Urothelium cell line (cell line): ENCODE results near the gene HIGD1B.
A peak's percentile ranks its signal among the peaks of the same experiment; 100 is the strongest.

Experiments used
- DNase-seq: peaks from one replicate; pipeline ENCODE4 v3.0.0; 2011; ENCODE audit warnings: low spot score, mixed read lengths
- FAIRE-seq: peaks from 2 replicates; lab custom pipeline; 2011; peaks lifted over from hg19 to GRCh38; lab: Jason Lieb, UNC

Gene HIGD1B

DNA sequence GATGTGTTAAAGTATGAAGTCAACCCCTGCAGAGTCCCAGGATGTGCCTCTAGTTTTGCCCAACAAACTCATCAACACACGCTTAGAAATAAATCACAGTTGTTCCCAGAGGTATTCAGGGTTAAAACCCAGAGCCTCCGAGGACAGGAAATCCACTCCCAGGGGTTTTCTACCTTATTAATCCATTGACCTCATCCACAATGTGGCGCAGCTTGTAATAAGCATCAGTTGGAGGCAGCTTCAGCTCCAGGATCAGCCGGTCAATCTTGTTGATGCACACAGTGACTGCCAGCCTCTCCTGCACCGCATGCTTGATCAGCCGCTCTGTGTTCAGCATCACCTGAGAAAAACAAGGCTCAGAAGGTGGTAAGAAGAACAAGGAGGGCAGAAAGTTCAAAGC, 28.1 kb downstream of the HIGD1B start:
- DNase-seq, result no peak
- no peak for FAIRE-seq

DNA sequence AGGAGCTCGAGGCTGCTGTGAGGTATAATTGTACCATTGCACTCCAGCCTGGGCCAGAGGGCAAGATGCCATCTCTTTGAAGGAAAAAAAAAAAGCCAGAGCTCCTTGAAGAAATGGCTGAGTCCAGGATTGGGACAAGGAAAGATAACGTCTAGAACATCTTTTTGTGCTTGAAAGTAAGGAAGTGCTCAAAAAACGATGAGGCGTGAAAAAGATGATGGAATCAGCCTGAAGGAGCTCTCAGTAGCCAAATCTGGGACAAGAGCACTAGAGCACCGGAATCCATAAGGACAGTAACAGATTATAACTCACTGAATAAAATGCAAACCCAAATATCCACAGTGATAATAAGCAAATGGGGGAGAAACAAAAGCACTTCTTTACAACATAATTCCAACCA, 29.4 kb downstream of the HIGD1B start:
- DNase-seq, result no peak
- no peak for FAIRE-seq

DNA sequence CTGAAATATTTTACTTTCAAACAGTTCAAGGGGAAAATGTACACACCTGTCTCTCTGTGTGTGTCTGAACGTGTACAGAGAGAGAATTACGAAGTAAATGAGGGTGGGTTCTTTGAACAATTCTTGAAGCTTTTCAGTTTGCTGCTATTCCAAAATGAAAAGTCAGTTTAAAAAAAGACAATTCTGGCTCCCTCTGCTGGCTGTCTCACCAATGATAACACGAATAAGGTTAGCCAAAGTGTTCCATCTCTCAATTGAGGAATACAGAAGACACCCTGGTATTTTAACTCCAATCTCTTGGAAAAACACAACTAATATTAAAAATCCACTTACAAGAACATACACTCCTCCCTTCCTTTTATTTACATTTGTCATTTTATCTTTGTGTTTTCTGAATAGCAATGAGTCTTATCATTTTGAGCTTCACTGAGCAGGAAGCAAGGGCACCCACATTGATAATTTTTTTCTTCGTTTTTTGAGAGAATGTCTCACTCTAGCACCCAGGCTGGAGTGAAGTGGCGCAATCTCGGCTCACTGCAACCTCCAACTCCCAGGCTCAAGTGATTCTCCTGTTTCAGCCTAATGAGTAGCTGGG, 31.0 kb downstream of the HIGD1B start:
- DNase-seq (peak; percentile 38), FAIRE-seq (no peak)

DNA sequence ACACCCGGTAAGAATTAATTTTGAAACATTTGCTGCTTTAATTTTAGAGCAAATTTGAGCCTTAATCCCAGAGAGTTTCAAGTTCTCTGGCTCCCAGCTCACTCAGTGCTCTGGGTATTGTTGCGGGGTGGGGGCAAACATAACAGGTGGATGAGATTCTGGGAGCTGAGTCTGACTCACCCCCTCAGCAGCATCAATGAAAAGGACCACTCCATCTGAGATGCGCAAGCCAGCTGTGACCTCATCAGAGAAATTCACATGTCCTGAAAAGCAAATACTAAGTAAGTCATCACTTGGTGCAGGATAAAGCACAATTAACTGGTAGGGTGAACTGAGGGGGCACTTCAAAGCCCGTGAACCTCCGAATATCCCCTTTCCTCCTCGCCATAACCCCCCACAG, 31.7 kb downstream of the HIGD1B start:
- FAIRE-seq, result no peak
- no peak for DNase-seq

DNA sequence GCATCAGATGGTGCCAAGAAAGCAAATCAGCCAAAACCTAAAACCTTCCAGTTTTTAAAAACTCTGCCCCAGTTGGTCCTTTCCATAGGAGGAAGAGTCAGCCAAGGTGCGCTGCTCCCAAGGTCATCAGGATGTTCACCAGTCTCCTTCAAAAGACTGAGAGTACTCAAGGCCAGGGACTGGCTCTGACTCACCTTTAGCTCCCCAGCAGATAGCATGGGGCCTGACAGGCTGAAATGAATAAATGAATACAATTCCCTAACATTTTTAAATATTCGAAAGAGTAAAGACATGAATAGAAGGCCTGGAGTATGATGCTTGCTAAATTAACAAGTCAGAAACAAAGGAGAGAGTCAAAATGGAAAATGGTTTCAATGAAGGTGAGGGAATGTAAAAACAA, 32.4 kb downstream of the HIGD1B start:
- DNase-seq, result no peak
- FAIRE-seq, result no peak

DNA sequence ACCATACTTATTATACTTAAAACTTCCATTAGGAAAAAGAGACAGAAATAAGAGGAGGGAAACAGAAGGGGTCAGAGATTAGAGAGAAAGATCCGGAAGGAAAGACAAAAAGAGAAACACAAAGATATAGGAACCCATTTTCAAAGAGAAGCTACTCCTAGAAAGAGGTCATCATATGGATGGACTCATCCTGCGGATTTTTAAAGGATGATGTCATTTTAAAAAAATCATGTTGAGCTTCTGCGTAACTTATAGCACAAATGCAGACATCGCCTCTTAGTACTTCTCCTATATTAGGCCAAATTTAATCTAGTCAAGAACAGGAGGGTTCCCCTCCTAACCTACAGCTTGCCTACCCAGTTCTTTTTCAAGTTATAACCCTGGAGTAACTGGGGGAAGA, 33.5 kb downstream of the HIGD1B start:
- FAIRE-seq (no peak), DNase-seq (no peak)

DNA sequence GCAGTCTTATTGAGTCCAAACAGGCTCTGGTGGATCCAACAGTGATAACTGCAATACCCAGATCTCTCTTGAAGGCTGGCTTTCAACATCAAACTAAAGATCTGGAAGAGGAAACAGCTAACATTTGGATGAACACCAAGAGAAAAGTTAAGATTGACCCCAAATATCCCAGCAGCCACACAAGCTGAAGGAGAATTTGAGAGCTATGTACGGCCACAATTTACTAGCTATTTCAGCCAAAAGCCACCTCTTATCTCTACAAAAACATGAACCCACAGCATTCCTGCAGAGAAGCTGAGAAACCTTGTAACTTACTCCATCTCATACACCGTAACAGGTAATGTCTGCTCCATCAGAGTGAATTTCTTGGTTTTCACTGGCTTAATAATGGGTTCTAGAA, 37.3 kb downstream of the HIGD1B start:
- no peak for DNase-seq
- FAIRE-seq, result no peak

GRCh38 chr17:44887016-44887415, 39.3 kb downstream of the HIGD1B start:
- no peak for FAIRE-seq

GRCh38 chr17:44887971-44888954, 40.6 kb downstream of the HIGD1B start:
- no peak for DNase-seq

More at GRCh38 chr17:44887016-44887415, 39.3 kb downstream of the HIGD1B start:
- DNase-seq, result no peak

DNA sequence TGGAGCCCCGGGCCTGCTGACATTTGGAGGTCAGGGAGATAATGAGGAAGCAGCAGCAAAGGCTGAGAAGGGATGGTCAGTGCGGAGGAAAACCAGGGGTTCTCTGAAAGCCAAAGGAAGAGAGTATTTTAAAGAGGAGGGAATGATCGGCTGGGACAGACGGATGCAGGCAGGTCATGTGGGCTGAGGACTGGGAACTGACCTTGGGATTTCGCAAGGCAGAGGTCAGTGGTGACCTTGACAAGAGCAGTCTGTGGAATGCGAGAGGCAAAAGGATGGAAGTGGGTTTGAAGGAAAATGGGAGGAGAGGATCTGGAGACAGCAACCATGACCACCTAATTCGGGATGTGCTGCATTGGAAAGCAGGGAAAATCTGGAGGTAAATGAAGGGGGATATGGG, 41.3 kb downstream of the HIGD1B start:
- no peak for DNase-seq
- no peak for FAIRE-seq

More at GRCh38 chr17:44887971-44888954, 40.6 kb downstream of the HIGD1B start:
- no peak for FAIRE-seq

GRCh38 chr17:44892250-44892649, 44.6 kb downstream of the HIGD1B start:
- no peak for FAIRE-seq
- DNase-seq, result no peak

GRCh38 chr17:44894642-44895041, 47.0 kb downstream of the HIGD1B start:
- FAIRE-seq, result no peak
- DNase-seq, result no peak

GRCh38 chr17:44898768-44899073, 51.0 kb downstream of the HIGD1B start:
- DNase-seq (no peak), FAIRE-seq (no peak)

DNA sequence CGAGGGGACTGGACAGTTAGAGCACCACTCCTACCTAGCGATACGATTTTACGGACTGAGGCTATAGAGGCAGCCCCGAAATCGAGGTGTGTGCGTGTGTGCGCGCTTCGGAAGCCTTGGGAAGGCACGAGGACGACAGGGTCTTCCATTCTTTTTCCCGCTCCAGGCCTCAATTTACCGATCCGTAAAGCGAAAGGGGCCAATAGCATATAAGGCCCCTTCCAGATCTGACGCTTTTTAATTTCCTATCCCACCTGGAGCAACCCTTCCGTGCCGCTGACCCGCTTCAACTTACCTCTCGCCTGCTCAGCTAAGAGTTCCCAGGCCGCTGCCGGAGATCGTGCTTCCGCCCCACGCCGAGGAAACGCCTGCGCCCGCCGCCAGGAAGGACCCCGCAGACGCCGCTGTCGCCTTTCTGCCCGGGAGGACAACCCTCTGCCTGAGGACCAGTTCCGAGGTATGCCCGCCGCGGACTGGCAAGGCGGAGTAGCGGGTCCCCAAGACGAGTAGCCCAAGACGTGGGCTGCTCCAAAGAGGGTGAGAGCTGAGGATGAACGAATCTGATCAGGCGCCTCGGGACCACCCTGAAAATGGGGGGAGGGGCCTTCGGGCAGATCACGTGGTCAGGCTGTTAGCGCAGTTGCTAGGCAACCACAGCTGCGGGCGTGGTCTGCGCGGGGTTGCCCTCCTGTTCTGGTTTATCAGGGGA, 51.5 kb downstream of the HIGD1B start, which contains the start of gene EFTUD2:
Gene EFTUD2, minus strand, starts transcription at position 372 of the 709 bp plus-strand sequence. CDS start 4,924 bp downstream, outside the sequence.
- FAIRE-seq (peak; percentile 96), DNase-seq (peak; percentile 95)
